Neutrophil (primary cell): ENCODE data around the gene RARB.

Experiments
- H3K27ac ChIP-seq: fragments of 200-600 bp; sonication (generic); 2 replicates; pipeline ENCODE4 v1.5.1; 2016; ENCODE audit warnings: mild to moderate bottlenecking, moderate library complexity
- H3K27me3 ChIP-seq: fragments of 200-600 bp; sonication (generic); 2 replicates; pipeline ENCODE4 v1.6.0; 2016; ENCODE audit warnings: mild to moderate bottlenecking
- H3K36me3 ChIP-seq: fragments of 200-600 bp; sonication (generic); 2 replicates; pipeline ENCODE4 v1.5.1; 2017
- H3K4me1 ChIP-seq, 2 experiments: fragments of 200-600 bp in 1 of 2; sonication (generic) in 1 of 2; 1 replicate in 1 of 2; 2 replicates in 1 of 2; pipeline versions ENCODE4 v1.5.1 to v1.6.1; 2013 to 2016; ENCODE audit warnings: low read depth in 1 of 2, low read length in 1 of 2, mild to moderate bottlenecking in 1 of 2, moderate library complexity in 1 of 2; ENCODE audit not compliant: control insufficient read depth in 1 of 2, insufficient read depth in 1 of 2
- H3K4me3 ChIP-seq, 2 experiments: fragments of 200-600 bp in 1 of 2; sonication (generic) in 1 of 2; 1 replicate in 1 of 2; 2 replicates in 1 of 2; pipeline ENCODE4 v1.5.1; 2013 to 2016; ENCODE audit warnings: low read depth in 1 of 2, low read length in 1 of 2, mild to moderate bottlenecking in 1 of 2, moderate library complexity in 1 of 2
- H3K9me3 ChIP-seq: fragments of 200-600 bp; sonication (generic); 2 replicates; pipeline ENCODE4 v1.5.1; 2016
- TF ChIP-seq, protein P1 (sequence below): fragments of 200-600 bp; sonication (generic); IDR thresholded peaks from 2 replicates; pipeline ENCODE4 v1.5.1; 2016; ENCODE audit warnings: antibody characterized with exemption

Gene RARB

GRCh38 chr3:25441234-25441856 lies 13.3 kb downstream of the RARB start:
- no peaks in the 10 kb centered on the region for H3K36me3 ChIP-seq
- H3K27me3 ChIP-seq, result no peaks in the 10 kb centered on the region
- H3K4me1 ChIP-seq, result no peaks in the 10 kb centered on the region
- no peaks in the 10 kb centered on the region for H3K9me3 ChIP-seq
- H3K4me3 ChIP-seq, result no peak overlapping the region
- TF ChIP-seq, protein P1, sequence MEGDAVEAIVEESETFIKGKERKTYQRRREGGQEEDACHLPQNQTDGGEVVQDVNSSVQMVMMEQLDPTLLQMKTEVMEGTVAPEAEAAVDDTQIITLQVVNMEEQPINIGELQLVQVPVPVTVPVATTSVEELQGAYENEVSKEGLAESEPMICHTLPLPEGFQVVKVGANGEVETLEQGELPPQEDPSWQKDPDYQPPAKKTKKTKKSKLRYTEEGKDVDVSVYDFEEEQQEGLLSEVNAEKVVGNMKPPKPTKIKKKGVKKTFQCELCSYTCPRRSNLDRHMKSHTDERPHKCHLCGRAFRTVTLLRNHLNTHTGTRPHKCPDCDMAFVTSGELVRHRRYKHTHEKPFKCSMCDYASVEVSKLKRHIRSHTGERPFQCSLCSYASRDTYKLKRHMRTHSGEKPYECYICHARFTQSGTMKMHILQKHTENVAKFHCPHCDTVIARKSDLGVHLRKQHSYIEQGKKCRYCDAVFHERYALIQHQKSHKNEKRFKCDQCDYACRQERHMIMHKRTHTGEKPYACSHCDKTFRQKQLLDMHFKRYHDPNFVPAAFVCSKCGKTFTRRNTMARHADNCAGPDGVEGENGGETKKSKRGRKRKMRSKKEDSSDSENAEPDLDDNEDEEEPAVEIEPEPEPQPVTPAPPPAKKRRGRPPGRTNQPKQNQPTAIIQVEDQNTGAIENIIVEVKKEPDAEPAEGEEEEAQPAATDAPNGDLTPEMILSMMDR, result peak; percentile 41
- H3K27ac ChIP-seq, result no peak overlapping the region

- Histone ChIP-seq H3K27ac (no peak overlapping the region), H3K4me3 (no peak overlapping the region), H3K27me3 (no peaks in the 10 kb centered on the region), H3K9me3 (no peaks in the 10 kb centered on the region), H3K36me3 (no peaks in the 10 kb centered on the region), H3K4me1 (no peaks in the 10 kb centered on the region)
- TF ChIP-seq, protein P1, result no peak
Observed at GRCh38 chr3:25442486-25442885, 14.4 kb downstream of the RARB start.

DNA sequence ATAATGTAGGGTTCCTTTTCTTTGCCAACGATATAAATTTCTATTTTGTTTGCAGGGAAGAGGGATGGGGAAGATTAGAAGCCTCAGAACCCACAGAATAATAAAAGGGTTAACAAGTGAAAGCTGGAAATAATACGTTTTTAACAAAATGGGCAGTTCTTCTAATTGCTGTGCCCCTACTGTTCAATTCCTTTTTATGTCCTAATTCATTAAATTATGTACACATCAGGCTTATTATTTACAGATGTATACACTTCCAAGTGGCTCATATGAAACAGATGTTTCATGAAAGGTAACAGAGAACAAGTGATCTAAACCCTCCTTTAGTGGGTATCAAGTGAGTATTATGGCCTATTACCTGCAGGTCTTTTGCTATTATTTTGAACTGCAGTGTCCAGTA lies 16.2 kb downstream of the RARB start:
- no peak overlapping the region for H3K27ac ChIP-seq
- TF ChIP-seq, protein P1, result no peak
- no peaks in the 10 kb centered on the region for H3K4me1 ChIP-seq
- H3K27me3 ChIP-seq, result no peaks in the 10 kb centered on the region
- H3K4me3 ChIP-seq, result no peak overlapping the region
- no peaks in the 10 kb centered on the region for H3K9me3 ChIP-seq
- H3K36me3 ChIP-seq, result no peaks in the 10 kb centered on the region

- Histone ChIP-seq H3K4me3 (no peak overlapping the region), H3K36me3 (no peaks in the 10 kb centered on the region), H3K27ac (no peak overlapping the region), H3K27me3 (no peaks in the 10 kb centered on the region), H3K9me3 (no peaks in the 10 kb centered on the region), H3K4me1 (no peaks in the 10 kb centered on the region)
- TF ChIP-seq, protein P1, result no peak
Observed at GRCh38 chr3:25445731-25446130, 17.7 kb downstream of the RARB start.

- Histone ChIP-seq H3K27me3 (no peaks in the 10 kb centered on the region), H3K36me3 (no peaks in the 10 kb centered on the region), H3K27ac (no peak overlapping the region), H3K4me3 (no peak overlapping the region), H3K4me1 (no peaks in the 10 kb centered on the region), H3K9me3 (no peaks in the 10 kb centered on the region)
- TF ChIP-seq, protein P1, result no peak
Observed at GRCh38 chr3:25447285-25447684, 19.2 kb downstream of the RARB start.

- TF ChIP-seq, protein P1, result no peak
- H3K27me3 ChIP-seq, result no peaks in the 10 kb centered on the region
Observed at GRCh38 chr3:25447925-25448324, 19.9 kb downstream of the RARB start.

More at GRCh38 chr3:25447925-25448324, 19.9 kb downstream of the RARB start:
- no peak overlapping the region for H3K4me3 ChIP-seq
- no peaks in the 10 kb centered on the region for H3K36me3 ChIP-seq
- H3K9me3 ChIP-seq, result no peaks in the 10 kb centered on the region
- H3K27ac ChIP-seq, result no peak overlapping the region
- H3K4me1 ChIP-seq, result no peaks in the 10 kb centered on the region
